HepG2 (cell line): ENCODE results near the gene TUBB4A. TPM values are rescaled to one million over a fixed set of nuclear protein-coding genes. Genes with fewer than 3 reads are reported as not detected.

ENCODE experiments used
- ATAC-seq: fragments of 200-7000 bp; cut with Tn5 transposase; 3 replicates; pipeline ENCODE4 v1.9.1; 2020; ENCODE audit warnings: mild to moderate bottlenecking, moderate library complexity
- BruUV-seq: library from RNA; stranded (reverse); fragments of 400-500 nt; replicated peaks from 2 replicates; lab custom pipeline; 2021; lab: Mats Ljungman, UMichigan
- CTCF ChIA-PET: fragments of 300-600 bp; formaldehyde crosslinking; extraction: SDS; loops from one replicate; lab custom pipeline; 2021; ENCODE audit warnings: low total read pairs, inconsistent platforms, low intra/inter-chr PET ratio; lab: Yijun Ruan, JAX
- POLR2A ChIA-PET: fragments of 350-600 bp; sonication (Branson Sonifier 250); formaldehyde crosslinking; loops from one replicate; lab custom pipeline; 2020; ENCODE audit warnings: antibody characterized with exemption, inconsistent platforms; lab: Yijun Ruan, JAX
- DNase-seq: peaks from one replicate; pipeline ENCODE4 v3.0.0-alpha.2; 2015; ENCODE audit warnings: low spot score
- FAIRE-seq: peaks from 3 replicates; lab custom pipeline; 2011; peaks lifted over from hg19 to GRCh38; lab: Jason Lieb, UNC
- H2AFZ ChIP-seq: one replicate; pipeline ENCODE4 v1.6.1; 2011; ENCODE audit warnings: low read length, inconsistent platforms
- H3K27ac ChIP-seq: fragments of 300-600 bp; 3 replicates; pipeline ENCODE4 v1.8.0; 2011; ENCODE audit warnings: mixed run types, mild to moderate bottlenecking, mixed read lengths, low read length, inconsistent platforms; ENCODE audit not compliant: insufficient read depth; ENCODE audit errors: extremely low read length
- H3K27me3 ChIP-seq, 2 experiments: fragments of 200-600 bp in 1 of 2; 2 replicates in 1 of 2; 3 replicates in 1 of 2; pipeline versions ENCODE4 v1.6.0 to v1.8.0; 2011; ENCODE audit warnings: low read length in 2 of 2, mild to moderate bottlenecking in 2 of 2, moderate library complexity in 2 of 2, inconsistent platforms in 1 of 2; ENCODE audit not compliant: insufficient read depth in 2 of 2, control insufficient read depth in 1 of 2
- H3K36me3 ChIP-seq, 2 experiments: fragments of 200-600 bp in 1 of 2; replicated peaks in 1 of 2; 2 replicates in 1 of 2; 3 replicates in 1 of 2; pipeline versions ENCODE4 v1.5.1 to v1.8.0; 2011; ENCODE audit warnings: low read length in 2 of 2, inconsistent platforms in 1 of 2; ENCODE audit not compliant: insufficient read depth in 2 of 2, control insufficient read depth in 1 of 2
- H3K4me1 ChIP-seq: 2 replicates; pipeline ENCODE4 v1.5.1; 2012; ENCODE audit warnings: low read length, inconsistent platforms; ENCODE audit not compliant: insufficient read depth
- H3K4me2 ChIP-seq: 2 replicates; pipeline ENCODE4 v1.6.0; 2011; ENCODE audit warnings: low read depth, low read length, inconsistent platforms
- H3K4me3 ChIP-seq, 3 experiments: fragments of 200-600 bp in 1 of 3; sonication (generic), shearing (Covaris generic) in 1 of 3; replicated peaks in 1 of 3; 2 replicates each; pipeline ENCODE4 v1.5.1; 2011 to 2016; ENCODE audit warnings: low read length in 3 of 3, inconsistent platforms in 2 of 3, low read depth in 2 of 3, mild to moderate bottlenecking in 2 of 3, control low read depth in 1 of 3, mixed read lengths in 1 of 3; ENCODE audit not compliant: insufficient read depth in 1 of 3
- H3K79me2 ChIP-seq: one replicate; pipeline ENCODE4 v1.6.1; 2011; ENCODE audit warnings: low read length, inconsistent platforms; ENCODE audit not compliant: insufficient read depth
- H3K9ac ChIP-seq: 2 replicates; pipeline ENCODE4 v1.6.0; 2011; ENCODE audit warnings: mild to moderate bottlenecking, low read depth, low read length, inconsistent platforms; ENCODE audit not compliant: insufficient read depth
- H3K9me3 ChIP-seq: 2 replicates; pipeline ENCODE4 v1.5.1; 2012; ENCODE audit warnings: mild to moderate bottlenecking, low read length
- H4K20me1 ChIP-seq: 2 replicates; pipeline ENCODE4 v1.6.0; 2011; ENCODE audit warnings: inconsistent platforms, mild to moderate bottlenecking, low read length, moderate library complexity; ENCODE audit not compliant: insufficient read depth
- CERS6 ChIP-seq: sonication (generic); formaldehyde crosslinking; IDR thresholded peaks from 2 replicates; pipeline ENCODE4 v1.5.0; 2020; ENCODE audit warnings: missing genetic modification reagents
- CHCHD3 ChIP-seq: sonication (generic); formaldehyde crosslinking; IDR thresholded peaks from 2 replicates; pipeline ENCODE4 v1.8.0; 2022; ENCODE audit warnings: mild to moderate bottlenecking, missing genetic modification reagents, moderate library complexity
- HOXD1 ChIP-seq: sonication (generic); formaldehyde crosslinking; IDR thresholded peaks from 2 replicates; pipeline ENCODE4 v1.5.0; 2020; ENCODE audit warnings: missing genetic modification reagents
- NFIC ChIP-seq: IDR thresholded peaks from 2 replicates; pipeline ENCODE4 v1.6.1; 2012; ENCODE audit warnings: mild to moderate bottlenecking, low read length, inconsistent platforms
- THAP9 ChIP-seq: sonication (generic); formaldehyde crosslinking; IDR thresholded peaks from 2 replicates; pipeline ENCODE4; 2020; ENCODE audit warnings: missing genetic modification reagents, mild to moderate bottlenecking, borderline replicate concordance
- ZNF20 ChIP-seq: sonication (generic); formaldehyde crosslinking; IDR thresholded peaks from 2 replicates; pipeline ENCODE4 v1.4.0; 2020; ENCODE audit warnings: mild to moderate bottlenecking, moderate library complexity, missing genetic modification reagents
- ZNF562 ChIP-seq: sonication (generic); formaldehyde crosslinking; IDR thresholded peaks from 2 replicates; pipeline ENCODE4 v1.8.0; 2022; ENCODE audit warnings: missing genetic modification reagents, borderline replicate concordance
- ZNF576 ChIP-seq: sonication (generic); formaldehyde crosslinking; IDR thresholded peaks from 2 replicates; pipeline ENCODE4 v1.4.0; 2020; ENCODE audit warnings: mild to moderate bottlenecking, missing genetic modification reagents
- ZNF770 ChIP-seq: sonication (generic); formaldehyde crosslinking; IDR thresholded peaks from 2 replicates; pipeline ENCODE4 v1.5.0; 2020; ENCODE audit warnings: mild to moderate bottlenecking, missing genetic modification reagents
- WGBS: methylation state at CpG from one replicate; pipeline ENCODE4 v1.1.6; 2017; ENCODE audit warnings: low lambda C conversion rate; 5-methylcytosine and 5-hydroxymethylcytosine counted together
- in situ Hi-C: cut with HindIII; loops from 2 replicates; pipeline ENCODE4 v1.10.0; 2017; ENCODE audit warnings: low pct_unique_long_range_greater_than_20kb; ENCODE audit not compliant: extremely low pct_ligation_motif_present
- intact Hi-C: fragments of 100-400 bp; cut with micrococcal nuclease; formaldehyde crosslinking; loops from one replicate; pipeline ENCODE4 v1.10.0; 2022; ENCODE audit not compliant: unreplicated experiment
- polyA plus RNA-seq, 8 experiments: library from polyadenylated mRNA; depleted of rRNA in 3 of 8; stranded (reverse) in 7 of 8; unstranded in 1 of 8; fragments of >200 nt; fragmentation: Illumina TruSeq in 4 of 8; extraction: Trizol in 4 of 8; gene quantifications; 2 replicates each; pipeline versions ENCODE4 v1.2.1 to v1.2.3, GENCODE V29; 2011 to 2016; ENCODE audit warnings: low read depth in 4 of 8, missing spikeins in 1 of 8, mixed read lengths in 1 of 8; ENCODE audit not compliant: insufficient read depth in 1 of 8
- total RNA-seq, 5 experiments: library from RNA; depleted of rRNA; stranded (reverse); fragments of >200 nt; fragmentation: Illumina TruSeq; extraction: Trizol; gene quantifications; 2 replicates each; pipeline ENCODE4 v1.2.3, GENCODE V29; 2016; ENCODE audit warnings: low read depth in 1 of 5

The TUBB4A gene
- total and polyA plus RNA-seq, 2 of the 13 experiments (the other 11 are each of a cell fraction or from before 2014, with no cell fraction given) = not detected

GRCh38 chr19:6484831-6485230, 17.3 kb downstream of the TUBB4A start:
- in situ Hi-C loops = no loop called here
- no peak overlapping the region for H3K4me2 ChIP-seq
- no peak overlapping the region for H3K4me3 ChIP-seq
- POLR2A ChIA-PET = no interaction called here
- intact Hi-C loops = loop anchor here (10.0 kb wide), 1 partner anchor 380 kb away; no protein-coding TSS in a partner anchor
- DNase-seq = no peak
- WGBS = 20% methylated on average over 6 of the region's 7 CpGs
- H3K27ac ChIP-seq = no peak overlapping the region
- peaks cover 0 to 5% of the 10 kb centered on the region in 2 experiments; a peak in 1 of 5 replicates for H3K27me3 ChIP-seq
- H3K9ac ChIP-seq = no peak overlapping the region
- no peaks in the 10 kb centered on the region for H3K36me3 ChIP-seq
- no peak overlapping the region for H2AFZ ChIP-seq
- CTCF ChIA-PET = interaction anchor here (0.7 kb wide), 1 partner anchor 236 kb away, joined by 5 read pairs; no protein-coding TSS in a partner anchor
- H3K4me1 ChIP-seq = peaks cover 18% of the 10 kb centered on the region
- no peak for ATAC-seq
- TF ChIP-seq ZNF770 (CRISPR knock-in tag) = peak; percentile 46; the same call in 1 of the 2 replicates
- TF ChIP-seq HOXD1 = no peak
- no TSS peak for BruUV-seq
- H3K9me3 ChIP-seq = no peaks in the 10 kb centered on the region
- no peaks in the 10 kb centered on the region for H3K79me2 ChIP-seq
- no peak for FAIRE-seq
- H4K20me1 ChIP-seq = no peaks in the 10 kb centered on the region

GRCh38 chr19:6484230-6484629, 17.9 kb downstream of the TUBB4A start:
- CTCF ChIA-PET = no interaction called here
- FAIRE-seq = no peak
- TF ChIP-seq ZNF20 (CRISPR knock-in tag) = no peak
- no peak for TF ChIP-seq CHCHD3 (CRISPR knock-in tag)
- no peak for TF ChIP-seq THAP9 (CRISPR knock-in tag)
- no peak for TF ChIP-seq ZNF562
- TF ChIP-seq NFIC = no peak
- TF ChIP-seq CERS6 (CRISPR knock-in tag) = no peak
- TF ChIP-seq ZNF576 (CRISPR knock-in tag) = no peak

More at GRCh38 chr19:6484230-6484629, 17.9 kb downstream of the TUBB4A start:
- DNase-seq (no peak), ATAC-seq (no peak)
- H3K36me3 ChIP-seq = no peaks in the 10 kb centered on the region
- in situ Hi-C loops (no loop called here), intact Hi-C loops (loop anchor here (10.0 kb wide), 1 partner anchor 381 kb away; no protein-coding TSS in a partner anchor)
- H3K4me2 ChIP-seq = no peak overlapping the region
- no peaks in the 10 kb centered on the region for H3K9me3 ChIP-seq
- no peak overlapping the region for H3K9ac ChIP-seq
- WGBS = 52% methylated on average over 8 of the region's 8 CpGs
- no peak overlapping the region for H2AFZ ChIP-seq
- H3K4me3 ChIP-seq = no peak overlapping the region
- H3K27ac ChIP-seq = no peak overlapping the region
- POLR2A ChIA-PET = no interaction called here
- H3K4me1 ChIP-seq = peaks cover 18% of the 10 kb centered on the region
- H3K27me3 ChIP-seq = peaks cover 0 to 10% of the 10 kb centered on the region in 2 experiments; a peak in 2 of 5 replicates
- BruUV-seq = no TSS peak
- H3K79me2 ChIP-seq = no peaks in the 10 kb centered on the region
- no peaks in the 10 kb centered on the region for H4K20me1 ChIP-seq
